ENCODE measurements around the gene SORL1. TPM values are rescaled to one million over a fixed set of nuclear protein-coding genes. Genes with fewer than 3 reads are reported as not detected.

SORL1 gene
- total and polyA plus RNA-seq, 2 of the 13 experiments (the other 11 are each of a cell fraction or from before 2014, with no cell fraction given) = 21.3 to 148 TPM

DNA sequence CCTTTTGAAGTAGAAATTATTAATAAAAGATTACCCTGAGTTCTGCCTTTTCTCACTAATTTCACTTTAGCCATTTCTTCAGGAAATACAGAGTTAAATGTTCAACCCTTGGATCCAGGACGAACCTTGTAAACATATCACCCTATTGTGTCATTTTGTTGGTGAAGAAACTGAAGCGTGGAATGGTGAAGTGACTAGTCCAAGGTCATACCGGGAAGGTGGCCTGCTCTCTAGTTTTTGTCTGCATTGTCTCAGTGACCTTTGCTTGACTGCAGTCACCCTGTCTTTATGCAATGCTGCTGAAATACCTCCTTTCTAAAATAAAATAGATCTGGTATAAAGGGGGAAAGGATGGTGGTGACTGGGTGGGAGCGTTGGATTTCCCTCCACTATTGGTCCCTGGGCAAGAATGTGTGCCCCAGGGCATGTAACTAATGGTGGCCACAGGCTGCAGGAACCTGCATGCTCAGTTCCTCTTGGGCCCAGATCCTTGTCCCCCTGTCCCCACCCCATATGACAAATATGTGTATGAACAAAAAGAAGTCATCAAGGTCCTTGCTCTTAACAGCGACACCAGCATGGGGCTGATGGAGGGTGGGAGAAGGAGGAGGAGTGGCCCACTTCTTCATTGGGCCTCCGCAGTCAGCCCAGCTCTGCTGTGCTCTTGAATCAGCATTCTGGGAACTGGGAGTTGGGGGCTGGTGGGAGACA is 1.6 kb downstream of the SORL1 start (continued):
- TF ChIP-seq PATZ1 (CRISPR knock-in tag; IDR thresholded peaks at IDR 0.05) (peak; percentile 6; the same call in 1 of the 2 replicates), MED1 (CRISPR knock-in tag; IDR thresholded peaks at IDR 0.05) (peak; percentile 87), HDAC1 (CRISPR knock-in tag; IDR thresholded peaks at IDR 0.05) (peak; percentile 47), ZNF670 (CRISPR knock-in tag; IDR thresholded peaks at IDR 0.05; ENCODE audit: borderline replicate concordance) (no peak), AHDC1 (CRISPR knock-in tag; IDR thresholded peaks at IDR 0.05; ENCODE audit: borderline replicate concordance) (no peak), ARID2 (CRISPR knock-in tag; IDR thresholded peaks at IDR 0.05; ENCODE audit: borderline replicate concordance) (0 out of 2 replicates have a peak, but pooled peaks have one; percentile 43), DNMT3B (CRISPR knock-in tag; conservative IDR thresholded peaks at IDR 0.05) (no peak), TARDBP (CRISPR knock-in tag; IDR thresholded peaks at IDR 0.05) (peak; percentile 59; the same call in 1 of the 2 replicates), HMG20A (CRISPR knock-in tag; IDR thresholded peaks at IDR 0.05; ENCODE audit: borderline replicate concordance) (peak; percentile 58; the same call in 1 of the 2 replicates), POLR2G (IDR thresholded peaks at IDR 0.05; ENCODE audit: low read depth, low read length) (no peak), FOXA1 (IDR thresholded peaks at IDR 0.05) (no peak), FOXA1 (CRISPR knock-in tag; IDR thresholded peaks at IDR 0.05) (0 out of 2 replicates have a peak, but pooled peaks have one; percentile 32)
- TF ChIP-seq, protein P1, sequence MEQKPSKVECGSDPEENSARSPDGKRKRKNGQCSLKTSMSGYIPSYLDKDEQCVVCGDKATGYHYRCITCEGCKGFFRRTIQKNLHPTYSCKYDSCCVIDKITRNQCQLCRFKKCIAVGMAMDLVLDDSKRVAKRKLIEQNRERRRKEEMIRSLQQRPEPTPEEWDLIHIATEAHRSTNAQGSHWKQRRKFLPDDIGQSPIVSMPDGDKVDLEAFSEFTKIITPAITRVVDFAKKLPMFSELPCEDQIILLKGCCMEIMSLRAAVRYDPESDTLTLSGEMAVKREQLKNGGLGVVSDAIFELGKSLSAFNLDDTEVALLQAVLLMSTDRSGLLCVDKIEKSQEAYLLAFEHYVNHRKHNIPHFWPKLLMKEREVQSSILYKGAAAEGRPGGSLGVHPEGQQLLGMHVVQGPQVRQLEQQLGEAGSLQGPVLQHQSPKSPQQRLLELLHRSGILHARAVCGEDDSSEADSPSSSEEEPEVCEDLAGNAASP (CRISPR knock-in tag; IDR thresholded peaks at IDR 0.05; ENCODE audit: borderline replicate concordance) = peak; percentile 59; the same call in 1 of the 2 replicates
- TF ChIP-seq, protein P2, sequence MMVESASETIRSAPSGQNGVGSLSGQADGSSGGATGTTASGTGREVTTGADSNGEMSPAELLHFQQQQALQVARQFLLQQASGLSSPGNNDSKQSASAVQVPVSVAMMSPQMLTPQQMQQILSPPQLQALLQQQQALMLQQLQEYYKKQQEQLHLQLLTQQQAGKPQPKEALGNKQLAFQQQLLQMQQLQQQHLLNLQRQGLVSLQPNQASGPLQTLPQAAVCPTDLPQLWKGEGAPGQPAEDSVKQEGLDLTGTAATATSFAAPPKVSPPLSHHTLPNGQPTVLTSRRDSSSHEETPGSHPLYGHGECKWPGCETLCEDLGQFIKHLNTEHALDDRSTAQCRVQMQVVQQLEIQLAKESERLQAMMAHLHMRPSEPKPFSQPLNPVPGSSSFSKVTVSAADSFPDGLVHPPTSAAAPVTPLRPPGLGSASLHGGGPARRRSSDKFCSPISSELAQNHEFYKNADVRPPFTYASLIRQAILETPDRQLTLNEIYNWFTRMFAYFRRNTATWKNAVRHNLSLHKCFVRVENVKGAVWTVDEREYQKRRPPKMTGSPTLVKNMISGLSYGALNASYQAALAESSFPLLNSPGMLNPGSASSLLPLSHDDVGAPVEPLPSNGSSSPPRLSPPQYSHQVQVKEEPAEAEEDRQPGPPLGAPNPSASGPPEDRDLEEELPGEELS (CRISPR knock-in tag; IDR thresholded peaks at IDR 0.05) = peak; percentile 71; the same call in 1 of the 2 replicates

All from HepG2 (cell line).